ENCODE measurements around the gene DYNC1LI2. TPM values are rescaled to one million over a fixed set of nuclear protein-coding genes. Genes with fewer than 3 reads are reported as not detected.

The DYNC1LI2 gene
- total RNA-seq, 1 experiment from 2014 or later = 56.7 TPM

DNA sequence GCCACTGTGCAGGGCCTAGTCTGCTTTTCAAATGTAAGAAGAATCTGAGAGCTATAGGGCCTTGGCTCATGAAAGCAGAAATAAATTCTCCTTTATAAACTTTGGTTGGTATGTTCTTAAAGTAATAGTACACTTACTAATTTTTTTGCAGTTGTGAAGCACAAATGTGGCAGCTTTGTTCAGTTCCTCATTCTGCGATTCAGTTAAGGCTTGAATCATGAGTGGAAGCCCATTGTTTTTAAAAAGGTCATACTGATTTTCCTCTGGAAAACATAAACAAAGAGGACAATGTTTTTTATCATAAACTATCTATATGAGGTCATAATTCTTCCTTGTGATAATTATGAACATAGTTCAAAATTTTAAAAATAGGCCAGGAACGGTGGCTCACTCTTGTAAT lies 23.6 kb upstream of the DYNC1LI2 start:
- Histone ChIP-seq H3K9me3 (ENCODE audit: low read length) (no peaks in the 10 kb centered on the region), H3K27me3 (ENCODE audit: low read length) (no peaks in the 10 kb centered on the region), H3K36me3 (ENCODE audit: insufficient read depth, low read length) (no peaks in the 10 kb centered on the region), H2AFZ (ENCODE audit: low read length) (no peak overlapping the region), H3K4me3 (ENCODE audit: low read length) (no peak overlapping the region), H3K9me2 (replicated peaks; ENCODE audit: insufficient read depth, low read length) (no peaks in the 10 kb centered on the region), H3K27ac (ENCODE audit: low read length) (no peak overlapping the region), H3K4me2 (ENCODE audit: low read depth, low read length, poor library complexity, severe bottlenecking) (no peak overlapping the region), H3K9ac (ENCODE audit: low read length) (no peak overlapping the region), H4K20me1 (ENCODE audit: insufficient read depth, low read depth, low read length) (no peaks in the 10 kb centered on the region), H3K79me2 (ENCODE audit: low read length) (no peaks in the 10 kb centered on the region), H3K4me1 (ENCODE audit: low read length) (no peaks in the 10 kb centered on the region)
- no peak for DNase-seq

DNA sequence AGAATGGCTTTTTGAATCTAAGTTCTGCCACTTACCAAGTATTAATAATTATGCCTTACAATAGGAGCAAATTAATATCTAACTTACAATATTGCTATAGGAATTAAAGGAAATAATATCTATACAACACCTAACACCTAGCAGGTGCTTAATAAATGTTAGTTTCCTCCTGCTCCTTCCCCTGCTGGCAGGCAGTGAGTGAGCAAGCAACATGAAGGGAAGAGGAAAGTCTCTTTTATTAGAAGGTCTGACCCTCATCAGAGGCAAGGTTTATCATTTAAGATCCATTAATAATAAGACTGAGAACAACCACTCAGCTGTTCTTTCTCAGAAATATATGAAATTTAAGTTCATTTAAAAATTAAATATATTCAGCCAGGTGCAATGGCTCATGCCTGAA lies 6.7 kb upstream of the DYNC1LI2 start:
- no peaks in the 10 kb centered on the region for H3K9me3 ChIP-seq (ENCODE audit: low read length)
- H3K9me2 ChIP-seq (replicated peaks; ENCODE audit: insufficient read depth, low read length) = no peaks in the 10 kb centered on the region
- H3K27me3 ChIP-seq (ENCODE audit: low read length) = no peaks in the 10 kb centered on the region
- H3K4me3 ChIP-seq (ENCODE audit: low read length) = no peak overlapping the region
- H3K27ac ChIP-seq (ENCODE audit: low read length) = no peak overlapping the region
- H3K36me3 ChIP-seq (ENCODE audit: insufficient read depth, low read length) = no peaks in the 10 kb centered on the region
- no peak overlapping the region for H3K9ac ChIP-seq (ENCODE audit: low read length)
- peak; percentile 46 for DNase-seq
- no peak overlapping the region for H2AFZ ChIP-seq (ENCODE audit: low read length)
- no peaks in the 10 kb centered on the region for H3K4me1 ChIP-seq (ENCODE audit: low read length)
- no peaks in the 10 kb centered on the region for H4K20me1 ChIP-seq (ENCODE audit: insufficient read depth, low read depth, low read length)
- no peak overlapping the region for H3K4me2 ChIP-seq (ENCODE audit: low read depth, low read length, poor library complexity, severe bottlenecking)
- H3K79me2 ChIP-seq (ENCODE audit: low read length) = no peaks in the 10 kb centered on the region

DNA sequence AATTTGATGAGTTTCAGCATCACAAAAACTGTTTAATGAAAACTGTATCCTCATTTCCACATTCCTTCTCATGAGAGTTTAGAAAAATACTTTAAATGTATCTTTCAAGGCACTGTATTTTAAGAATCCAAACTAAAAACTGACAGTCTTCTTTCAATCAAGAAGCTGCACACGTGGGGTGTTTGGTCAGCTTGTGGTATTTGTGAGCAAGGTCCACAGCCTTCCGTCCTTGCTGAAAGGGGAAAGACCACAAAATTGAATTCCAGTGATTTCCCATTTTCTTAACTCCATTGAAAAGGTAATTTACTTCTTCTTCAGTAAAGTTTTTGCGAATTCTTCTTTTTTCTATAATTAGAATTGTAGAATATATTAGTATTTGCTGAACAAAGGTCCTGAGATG lies 3.4 kb upstream of the DYNC1LI2 start:
- H2AFZ ChIP-seq (ENCODE audit: low read length) = no peak overlapping the region

DNA sequence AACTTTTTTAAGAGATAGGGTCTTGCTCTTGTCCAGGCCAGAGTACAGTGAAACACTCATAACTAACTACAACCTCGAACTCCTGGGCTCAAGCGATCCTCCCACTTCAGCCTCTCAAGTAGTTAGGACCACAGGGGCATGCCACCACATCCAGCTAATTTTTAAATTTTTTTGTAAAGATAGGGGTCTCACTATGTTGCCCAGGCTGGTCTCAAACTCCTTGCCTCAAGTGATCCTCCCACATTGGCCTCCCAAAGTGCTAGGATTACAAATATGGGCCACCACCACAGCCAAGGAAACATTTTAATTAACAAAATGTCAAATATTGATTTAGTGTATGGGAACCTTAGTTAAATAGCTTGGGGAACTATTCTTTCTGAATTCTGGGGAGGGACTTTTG lies 2.8 kb upstream of the DYNC1LI2 start:
- no peak overlapping the region for H3K4me3 ChIP-seq (ENCODE audit: low read length)
- H3K36me3 ChIP-seq (ENCODE audit: insufficient read depth, low read length) = no peaks in the 10 kb centered on the region
- H3K27me3 ChIP-seq (ENCODE audit: low read length) = no peaks in the 10 kb centered on the region
- peaks cover 22% of the 10 kb centered on the region for H3K79me2 ChIP-seq (ENCODE audit: low read length)
- no peak for DNase-seq
- H3K9me3 ChIP-seq (ENCODE audit: low read length) = no peaks in the 10 kb centered on the region
- no peaks in the 10 kb centered on the region for H4K20me1 ChIP-seq (ENCODE audit: insufficient read depth, low read depth, low read length)
- H3K9me2 ChIP-seq (replicated peaks; ENCODE audit: insufficient read depth, low read length) = no peaks in the 10 kb centered on the region
- H3K27ac ChIP-seq (ENCODE audit: low read length) = no peak overlapping the region
- H3K4me1 ChIP-seq (ENCODE audit: low read length) = peaks cover 19% of the 10 kb centered on the region
- no peak overlapping the region for H2AFZ ChIP-seq (ENCODE audit: low read length)
- H3K9ac ChIP-seq (ENCODE audit: low read length) = no peak overlapping the region
- H3K4me2 ChIP-seq (ENCODE audit: low read depth, low read length, poor library complexity, severe bottlenecking) = no peak overlapping the region

More for the DNA sequence above, 3.4 kb upstream of the DYNC1LI2 start:
- no peaks in the 10 kb centered on the region for H3K27me3 ChIP-seq (ENCODE audit: low read length)
- H4K20me1 ChIP-seq (ENCODE audit: insufficient read depth, low read depth, low read length) = no peaks in the 10 kb centered on the region
- no peak overlapping the region for H3K4me3 ChIP-seq (ENCODE audit: low read length)
- no peaks in the 10 kb centered on the region for H3K9me3 ChIP-seq (ENCODE audit: low read length)
- no peaks in the 10 kb centered on the region for H3K36me3 ChIP-seq (ENCODE audit: insufficient read depth, low read length)
- no peak overlapping the region for H3K9ac ChIP-seq (ENCODE audit: low read length)
- no peak overlapping the region for H3K4me2 ChIP-seq (ENCODE audit: low read depth, low read length, poor library complexity, severe bottlenecking)
- H3K4me1 ChIP-seq (ENCODE audit: low read length) = peaks cover 13% of the 10 kb centered on the region
- peaks cover 16% of the 10 kb centered on the region for H3K79me2 ChIP-seq (ENCODE audit: low read length)
- H3K9me2 ChIP-seq (replicated peaks; ENCODE audit: insufficient read depth, low read length) = no peaks in the 10 kb centered on the region
- no peak for DNase-seq
- H3K27ac ChIP-seq (ENCODE audit: low read length) = no peak overlapping the region

DNA sequence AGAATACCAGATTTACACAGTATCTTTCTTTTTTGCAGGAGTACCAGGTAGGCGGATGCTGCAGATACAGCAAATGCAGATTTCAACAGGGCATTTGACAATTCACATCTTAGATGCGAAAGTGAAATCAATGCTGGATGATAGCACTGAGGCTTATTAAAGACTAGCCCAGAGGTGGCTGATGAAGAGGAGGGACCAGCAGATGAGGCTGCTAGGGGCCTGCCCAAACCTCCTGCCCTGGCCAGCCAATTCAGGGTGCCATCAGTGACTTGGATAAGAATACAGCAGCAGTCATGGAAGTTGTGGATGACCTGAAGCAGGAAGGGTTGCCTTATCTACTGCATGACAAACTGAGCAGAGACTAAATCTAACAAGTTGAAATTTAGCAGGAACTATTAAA lies 1.5 kb upstream of the DYNC1LI2 start:
- H3K4me3 ChIP-seq (ENCODE audit: low read length) = no peak overlapping the region
- no peak overlapping the region for H3K4me2 ChIP-seq (ENCODE audit: low read depth, low read length, poor library complexity, severe bottlenecking)
- peaks cover 9% of the 10 kb centered on the region; the same call in 1 of the 2 replicates for H3K36me3 ChIP-seq (ENCODE audit: insufficient read depth, low read length)
- DNase-seq = no peak
- no peaks in the 10 kb centered on the region for H3K9me2 ChIP-seq (replicated peaks; ENCODE audit: insufficient read depth, low read length)
- H3K9me3 ChIP-seq (ENCODE audit: low read length) = no peaks in the 10 kb centered on the region
- no peak overlapping the region for H3K27ac ChIP-seq (ENCODE audit: low read length)
- peaks cover 34% of the 10 kb centered on the region for H3K79me2 ChIP-seq (ENCODE audit: low read length)
- no peaks in the 10 kb centered on the region for H4K20me1 ChIP-seq (ENCODE audit: insufficient read depth, low read depth, low read length)
- no peak overlapping the region for H3K9ac ChIP-seq (ENCODE audit: low read length)
- no peaks in the 10 kb centered on the region for H3K27me3 ChIP-seq (ENCODE audit: low read length)
- peaks cover 23% of the 10 kb centered on the region for H3K4me1 ChIP-seq (ENCODE audit: low read length)
- H2AFZ ChIP-seq (ENCODE audit: low read length) = no peak overlapping the region

DNA sequence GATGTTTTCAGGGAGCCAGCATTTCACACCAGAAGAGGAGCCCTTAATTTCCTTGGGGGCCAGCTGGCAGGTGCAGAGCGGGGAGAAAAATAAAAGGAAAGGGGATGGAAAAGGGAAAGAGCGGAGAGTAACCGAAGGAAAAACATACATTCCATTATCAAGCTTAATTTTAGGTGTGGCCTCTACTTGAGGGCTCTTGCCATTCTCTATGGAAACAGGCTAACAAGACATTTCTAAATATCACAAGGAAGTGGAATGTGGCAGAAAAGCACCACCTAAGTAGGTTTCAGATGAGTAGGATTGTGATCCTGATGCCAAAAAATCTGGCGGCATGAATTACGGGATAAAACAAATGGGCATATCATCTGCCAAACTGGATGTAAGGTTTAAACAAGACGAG lies 970 bp upstream of the DYNC1LI2 start:
- Histone ChIP-seq H3K4me2 (ENCODE audit: low read depth, low read length, poor library complexity, severe bottlenecking) (peak overlapping the region; percentile 87), H3K9me2 (replicated peaks; ENCODE audit: insufficient read depth, low read length) (no peaks in the 10 kb centered on the region), H3K4me3 (ENCODE audit: low read length) (peak overlapping the region; percentile 87; the same call in 1 of the 2 replicates), H3K36me3 (ENCODE audit: insufficient read depth, low read length) (peaks cover 12% of the 10 kb centered on the region; the same call in 1 of the 2 replicates), H3K79me2 (ENCODE audit: low read length) (peaks cover 39% of the 10 kb centered on the region), H3K9me3 (ENCODE audit: low read length) (no peaks in the 10 kb centered on the region), H2AFZ (ENCODE audit: low read length) (peak overlapping the region; percentile 98; the same call in 1 of the 2 replicates), H3K4me1 (ENCODE audit: low read length) (peaks cover 23% of the 10 kb centered on the region), H4K20me1 (ENCODE audit: insufficient read depth, low read depth, low read length) (no peaks in the 10 kb centered on the region), H3K27me3 (ENCODE audit: low read length) (no peaks in the 10 kb centered on the region), H3K27ac (ENCODE audit: low read length) (no peak overlapping the region), H3K9ac (ENCODE audit: low read length) (no peak overlapping the region)
- DNase-seq = no peak

DNA sequence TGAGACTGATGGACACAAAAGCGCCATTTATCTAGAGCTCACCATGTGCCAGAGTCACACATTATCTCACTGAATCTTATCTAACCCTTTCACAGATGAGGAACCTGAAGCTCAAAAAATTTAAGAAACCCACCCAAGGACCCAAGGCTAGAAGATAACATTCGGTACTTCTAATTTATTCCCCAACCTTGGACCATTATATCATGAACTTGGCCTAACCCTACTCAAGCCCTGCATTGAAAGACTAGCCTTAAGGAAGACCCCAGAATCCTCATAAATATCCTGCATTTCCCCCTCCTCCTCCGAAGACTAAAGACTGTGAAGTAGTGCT lies 548 bp upstream of the DYNC1LI2 start:
- peaks cover 23% of the 10 kb centered on the region for H3K4me1 ChIP-seq (ENCODE audit: low read length)
- H2AFZ ChIP-seq (ENCODE audit: low read length) = peak overlapping the region; percentile 98
- H3K27ac ChIP-seq (ENCODE audit: low read length) = no peak overlapping the region
- H3K9me3 ChIP-seq (ENCODE audit: low read length) = no peaks in the 10 kb centered on the region
- no peaks in the 10 kb centered on the region for H3K9me2 ChIP-seq (replicated peaks; ENCODE audit: insufficient read depth, low read length)
- H4K20me1 ChIP-seq (ENCODE audit: insufficient read depth, low read depth, low read length) = no peaks in the 10 kb centered on the region
- peaks cover 12% of the 10 kb centered on the region; the same call in 1 of the 2 replicates for H3K36me3 ChIP-seq (ENCODE audit: insufficient read depth, low read length)
- peaks cover 39% of the 10 kb centered on the region for H3K79me2 ChIP-seq (ENCODE audit: low read length)
- H3K4me2 ChIP-seq (ENCODE audit: low read depth, low read length, poor library complexity, severe bottlenecking) = peak overlapping the region; percentile 87
- peak overlapping the region; percentile 92 for H3K9ac ChIP-seq (ENCODE audit: low read length)
- H3K27me3 ChIP-seq (ENCODE audit: low read length) = no peaks in the 10 kb centered on the region
- H3K4me3 ChIP-seq (ENCODE audit: low read length) = peak overlapping the region; percentile 87
- no peak for DNase-seq

DNA sequence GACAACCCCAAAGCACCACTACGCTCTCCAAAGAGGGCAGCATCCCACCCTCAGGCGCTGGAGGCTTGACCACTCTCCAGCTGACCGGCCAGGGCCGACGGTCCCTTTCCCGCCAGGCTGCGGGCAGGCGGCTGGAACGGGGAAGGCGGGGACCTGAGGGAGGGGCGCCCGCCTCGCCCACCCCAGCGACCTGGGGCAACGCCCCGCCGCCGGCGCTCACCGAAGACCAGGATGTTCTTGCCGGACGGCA lies 431 bp downstream of the DYNC1LI2 start:
- Histone ChIP-seq H3K36me3 (ENCODE audit: insufficient read depth, low read length) (peaks cover 12% of the 10 kb centered on the region; the same call in 1 of the 2 replicates), H2AFZ (ENCODE audit: low read length) (peak overlapping the region; percentile 21; the same call in 1 of the 2 replicates), H3K79me2 (ENCODE audit: low read length) (peaks cover 46% of the 10 kb centered on the region), H3K4me2 (ENCODE audit: low read depth, low read length, poor library complexity, severe bottlenecking) (peak overlapping the region; percentile 87), H3K9me3 (ENCODE audit: low read length) (no peaks in the 10 kb centered on the region), H3K4me1 (ENCODE audit: low read length) (peaks cover 23% of the 10 kb centered on the region), H3K9ac (ENCODE audit: low read length) (peak overlapping the region; percentile 92), H3K4me3 (ENCODE audit: low read length) (peak overlapping the region; percentile 87), H3K27ac (ENCODE audit: low read length) (peak overlapping the region; percentile 9; the same call in 1 of the 2 replicates), H3K9me2 (replicated peaks; ENCODE audit: insufficient read depth, low read length) (no peaks in the 10 kb centered on the region), H3K27me3 (ENCODE audit: low read length) (no peaks in the 10 kb centered on the region), H4K20me1 (ENCODE audit: insufficient read depth, low read depth, low read length) (no peaks in the 10 kb centered on the region)
- peak; percentile 45 for DNase-seq
